Parathyroid adenoma (tissue), 2 donors: Measurements from ENCODE around the gene ZCCHC24.

ENCODE experiments used
- H2AFZ ChIP-seq: fragments of 300-600 bp; sonication (generic); one replicate; pipeline ENCODE4 v1.7.0; 2017; ENCODE audit warnings: antibody characterized with exemption, mild to moderate bottlenecking
- H3K27ac ChIP-seq: fragments of 300-600 bp; sonication (generic); one replicate; pipeline ENCODE4 v1.7.0; 2017
- H3K27me3 ChIP-seq: fragments of 300-600 bp; sonication (generic); one replicate; pipeline ENCODE4 v1.7.0; 2017; ENCODE audit warnings: low read length; ENCODE audit not compliant: control insufficient read depth, insufficient read depth
- H3K36me3 ChIP-seq: fragments of 300-600 bp; sonication (generic); one replicate; pipeline ENCODE4 v1.7.0; 2017; ENCODE audit warnings: low read length; ENCODE audit not compliant: control insufficient read depth, insufficient read depth
- H3K4me1 ChIP-seq: fragments of 300-600 bp; sonication (generic); one replicate; pipeline ENCODE4 v1.7.0; 2017; ENCODE audit warnings: control low read depth
- H3K4me2 ChIP-seq: fragments of 300-600 bp; sonication (generic); one replicate; pipeline ENCODE4 v1.7.0; 2017; ENCODE audit warnings: low read length
- H3K4me3 ChIP-seq: fragments of 300-600 bp; sonication (generic); one replicate; pipeline ENCODE4 v1.7.0; 2017; ENCODE audit warnings: low read depth, low read length
- H3K79me2 ChIP-seq: fragments of 300-600 bp; sonication (generic); one replicate; pipeline ENCODE4 v1.7.0; 2017; ENCODE audit warnings: control low read depth
- H3K9ac ChIP-seq: fragments of 300-600 bp; sonication (generic); one replicate; pipeline ENCODE4 v1.7.0; 2017; ENCODE audit warnings: mild to moderate bottlenecking
- H3K9me3 ChIP-seq: fragments of 300-600 bp; sonication (generic); one replicate; pipeline ENCODE4 v1.7.0; 2017; ENCODE audit warnings: low read length; ENCODE audit not compliant: control insufficient read depth
- CTCF ChIP-seq: fragments of 300-600 bp; sonication (generic); IDR thresholded peaks from one replicate; pipeline ENCODE4 v1.7.0; 2017; ENCODE audit warnings: antibody characterized with exemption, mild to moderate bottlenecking
- donor health status: primary hyperparathyroidism.

Gene ZCCHC24

GRCh38 chr10:79351332-79351731 is 94.1 kb downstream of the ZCCHC24 start:
- no peak for TF ChIP-seq CTCF
- no peak overlapping the region for H3K4me3 ChIP-seq
- H3K36me3 ChIP-seq = no peaks in the 10 kb centered on the region
- H3K79me2 ChIP-seq = no peaks in the 10 kb centered on the region
- H3K4me1 ChIP-seq = peaks cover 11% of the 10 kb centered on the region
- no peak overlapping the region for H3K4me2 ChIP-seq
- H2AFZ ChIP-seq = no peak overlapping the region
- H3K9me3 ChIP-seq = no peaks in the 10 kb centered on the region
- H3K27me3 ChIP-seq = no peaks in the 10 kb centered on the region
- H3K9ac ChIP-seq = no peak overlapping the region
- no peak overlapping the region for H3K27ac ChIP-seq

DNA sequence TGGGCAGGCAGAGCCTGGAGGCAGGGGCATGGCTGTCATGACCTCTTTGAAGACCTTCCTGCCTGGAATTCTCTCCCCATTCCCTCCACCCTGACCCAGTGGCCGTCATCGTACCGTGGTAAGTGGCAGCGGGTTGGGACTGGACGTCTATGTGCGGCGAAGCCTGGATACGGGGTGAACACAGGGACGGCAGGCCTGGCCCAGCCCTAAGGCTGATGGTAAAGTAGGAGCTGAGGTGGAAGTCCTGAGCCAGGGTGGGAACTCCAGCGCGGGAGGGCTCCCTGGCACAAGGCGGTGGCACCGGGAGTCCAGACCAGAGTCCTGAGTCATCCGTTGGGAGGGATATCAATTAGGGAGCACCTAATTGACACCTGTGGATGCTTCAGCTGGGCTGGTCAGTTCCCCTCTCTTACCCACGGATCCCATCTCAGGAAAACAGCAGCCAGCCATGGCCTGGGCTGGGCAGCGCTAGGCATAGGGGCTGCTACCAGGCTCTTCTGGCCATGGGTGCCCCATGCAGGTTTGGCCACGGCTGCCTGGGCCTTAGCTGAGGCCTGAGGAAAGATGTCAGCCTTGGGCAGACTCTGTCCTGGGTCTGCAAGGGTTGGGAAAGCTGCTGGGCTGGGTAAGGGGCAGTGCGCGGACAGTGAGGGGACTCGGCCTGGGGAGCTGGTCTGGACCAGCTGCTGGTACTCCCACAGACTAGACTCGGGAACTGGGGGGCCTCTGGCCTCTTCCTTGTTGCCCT is 94.8 kb downstream of the ZCCHC24 start:
- H3K9ac ChIP-seq = no peak overlapping the region
- TF ChIP-seq CTCF = no peak
- no peaks in the 10 kb centered on the region for H3K9me3 ChIP-seq
- no peak overlapping the region for H2AFZ ChIP-seq
- H3K4me1 ChIP-seq = peaks cover 15% of the 10 kb centered on the region
- no peak overlapping the region for H3K27ac ChIP-seq
- no peak overlapping the region for H3K4me2 ChIP-seq
- H3K27me3 ChIP-seq = no peaks in the 10 kb centered on the region
- no peaks in the 10 kb centered on the region for H3K79me2 ChIP-seq
- no peaks in the 10 kb centered on the region for H3K36me3 ChIP-seq
- no peak overlapping the region for H3K4me3 ChIP-seq

- Histone ChIP-seq H2AFZ (no peak overlapping the region), H3K4me1 (peaks cover 19% of the 10 kb centered on the region), H3K79me2 (no peaks in the 10 kb centered on the region), H3K27me3 (no peaks in the 10 kb centered on the region), H3K4me2 (no peak overlapping the region), H3K4me3 (no peak overlapping the region), H3K36me3 (no peaks in the 10 kb centered on the region), H3K9ac (no peak overlapping the region), H3K27ac (no peak overlapping the region), H3K9me3 (no peaks in the 10 kb centered on the region)
- TF ChIP-seq CTCF = no peak
Observed at GRCh38 chr10:79349766-79350406, 95.5 kb downstream of the ZCCHC24 start.

DNA sequence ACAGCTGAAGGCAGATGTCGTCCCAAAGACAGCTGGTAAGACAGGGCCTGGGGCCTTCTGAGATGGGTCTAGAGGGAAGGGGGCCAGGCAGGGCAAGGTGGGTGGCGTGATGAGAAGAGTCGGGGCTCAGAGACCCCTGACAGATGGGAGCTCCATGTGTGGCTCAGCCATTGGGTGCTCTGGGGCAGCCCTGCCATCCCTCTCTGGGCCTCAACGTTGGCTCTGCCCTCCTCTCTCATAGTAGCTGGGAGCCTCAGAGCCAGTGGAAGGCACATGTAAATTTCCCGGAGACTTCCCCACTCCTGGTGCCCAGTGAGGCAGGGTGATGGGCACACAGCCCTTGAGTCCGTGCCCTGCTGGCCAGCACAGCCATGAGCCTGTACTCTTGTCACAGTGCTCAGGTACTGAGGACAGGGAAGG is 96.3 kb downstream of the ZCCHC24 start:
- H3K4me1 ChIP-seq = peaks cover 24% of the 10 kb centered on the region
- H3K36me3 ChIP-seq = no peaks in the 10 kb centered on the region
- H3K9ac ChIP-seq = no peak overlapping the region
- no peaks in the 10 kb centered on the region for H3K27me3 ChIP-seq
- H2AFZ ChIP-seq = no peak overlapping the region
- peak overlapping the region; percentile 94 for H3K4me2 ChIP-seq
- H3K9me3 ChIP-seq = no peaks in the 10 kb centered on the region
- TF ChIP-seq CTCF = no peak
- H3K79me2 ChIP-seq = no peaks in the 10 kb centered on the region
- peak overlapping the region; percentile 69 for H3K4me3 ChIP-seq
- H3K27ac ChIP-seq = peak overlapping the region; percentile 71

DNA sequence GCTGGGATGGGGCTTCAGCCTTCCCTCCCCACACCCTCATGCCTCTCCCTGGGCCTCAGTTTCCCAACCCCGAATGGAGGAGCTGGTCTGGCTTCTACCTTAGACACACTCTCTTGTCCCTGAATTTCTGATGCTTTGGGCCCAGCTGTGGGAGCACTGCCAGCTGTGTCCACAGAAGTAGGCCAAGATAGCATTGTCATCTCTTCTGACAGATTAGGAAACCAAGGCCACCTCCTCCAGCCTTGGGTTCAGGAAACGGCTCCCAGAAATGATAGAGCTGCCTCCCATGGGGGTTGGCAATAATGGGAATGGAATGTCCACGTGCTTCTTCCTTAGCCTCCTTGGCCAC is 96.8 kb downstream of the ZCCHC24 start:
- H2AFZ ChIP-seq = no peak overlapping the region
- H3K9ac ChIP-seq = no peak overlapping the region
- no peaks in the 10 kb centered on the region for H3K27me3 ChIP-seq
- H3K27ac ChIP-seq = peak overlapping the region; percentile 71
- no peak for TF ChIP-seq CTCF
- peak overlapping the region; percentile 69 for H3K4me3 ChIP-seq
- H3K4me1 ChIP-seq = peaks cover 24% of the 10 kb centered on the region
- no peaks in the 10 kb centered on the region for H3K9me3 ChIP-seq
- H3K36me3 ChIP-seq = no peaks in the 10 kb centered on the region
- H3K4me2 ChIP-seq = peak overlapping the region; percentile 94
- H3K79me2 ChIP-seq = no peaks in the 10 kb centered on the region
